ENCODE results near the gene CACNA2D3.

DNA sequence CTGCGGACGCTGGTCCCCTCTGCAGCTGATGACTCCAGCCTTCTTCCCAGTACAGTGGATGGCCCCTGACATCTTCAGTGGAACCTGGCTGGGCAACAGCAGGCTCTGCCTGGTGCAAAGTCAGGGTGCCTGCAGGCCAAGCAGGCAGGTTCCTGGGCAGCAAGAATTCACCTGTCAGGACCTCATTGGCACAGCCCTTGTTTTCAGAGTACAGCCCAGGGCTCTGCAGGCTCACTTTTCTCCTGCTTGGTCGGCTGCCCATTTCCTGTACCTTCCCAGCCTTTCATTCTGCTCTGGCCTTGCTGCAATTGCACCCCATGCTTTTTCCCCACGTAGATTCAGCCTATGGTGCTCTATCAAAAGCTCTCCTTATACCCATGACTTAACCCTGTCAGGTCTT lies 749.5 kb downstream of the CACNA2D3 start:
- TF ChIP-seq, protein P1, sequence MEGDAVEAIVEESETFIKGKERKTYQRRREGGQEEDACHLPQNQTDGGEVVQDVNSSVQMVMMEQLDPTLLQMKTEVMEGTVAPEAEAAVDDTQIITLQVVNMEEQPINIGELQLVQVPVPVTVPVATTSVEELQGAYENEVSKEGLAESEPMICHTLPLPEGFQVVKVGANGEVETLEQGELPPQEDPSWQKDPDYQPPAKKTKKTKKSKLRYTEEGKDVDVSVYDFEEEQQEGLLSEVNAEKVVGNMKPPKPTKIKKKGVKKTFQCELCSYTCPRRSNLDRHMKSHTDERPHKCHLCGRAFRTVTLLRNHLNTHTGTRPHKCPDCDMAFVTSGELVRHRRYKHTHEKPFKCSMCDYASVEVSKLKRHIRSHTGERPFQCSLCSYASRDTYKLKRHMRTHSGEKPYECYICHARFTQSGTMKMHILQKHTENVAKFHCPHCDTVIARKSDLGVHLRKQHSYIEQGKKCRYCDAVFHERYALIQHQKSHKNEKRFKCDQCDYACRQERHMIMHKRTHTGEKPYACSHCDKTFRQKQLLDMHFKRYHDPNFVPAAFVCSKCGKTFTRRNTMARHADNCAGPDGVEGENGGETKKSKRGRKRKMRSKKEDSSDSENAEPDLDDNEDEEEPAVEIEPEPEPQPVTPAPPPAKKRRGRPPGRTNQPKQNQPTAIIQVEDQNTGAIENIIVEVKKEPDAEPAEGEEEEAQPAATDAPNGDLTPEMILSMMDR (IDR thresholded peaks at IDR 0.05) = no peak
- no peak for TF ChIP-seq POLR2A (IDR thresholded peaks at IDR 0.05)
